SK-MEL-5 (cell line): ENCODE data around the gene HTD2. TPM values are rescaled to one million over a fixed set of nuclear protein-coding genes. Genes with fewer than 3 reads are reported as not detected.
"Not testable (repeated sequence)": the region's sequence is repeated elsewhere in the genome, so short reads cannot be mapped to it uniquely, and the experiment has no call there.

Experiments
- DNase-seq: peaks from one replicate; pipeline ENCODE4 v3.0.0-alpha.2; 2016; ENCODE audit warnings: low read depth, low spot score
- in situ Hi-C: cut with HindIII; loops from 2 replicates; pipeline ENCODE4 v1.10.0; 2016; ENCODE audit warnings: low sequenced_read_pairs, high pct_unique_total_duplicates, low pct_unique_long_range_greater_than_20kb
- total RNA-seq: library from RNA; depleted of rRNA; stranded (reverse); fragments of >200 nt; shearing (Covaris generic); gene quantifications from 2 replicates; pipeline ENCODE4 v1.2.3, GENCODE V29; 2014

The HTD2 gene
- total RNA-seq, 1 experiment from 2014 or later, result 14.4 TPM

DNA sequence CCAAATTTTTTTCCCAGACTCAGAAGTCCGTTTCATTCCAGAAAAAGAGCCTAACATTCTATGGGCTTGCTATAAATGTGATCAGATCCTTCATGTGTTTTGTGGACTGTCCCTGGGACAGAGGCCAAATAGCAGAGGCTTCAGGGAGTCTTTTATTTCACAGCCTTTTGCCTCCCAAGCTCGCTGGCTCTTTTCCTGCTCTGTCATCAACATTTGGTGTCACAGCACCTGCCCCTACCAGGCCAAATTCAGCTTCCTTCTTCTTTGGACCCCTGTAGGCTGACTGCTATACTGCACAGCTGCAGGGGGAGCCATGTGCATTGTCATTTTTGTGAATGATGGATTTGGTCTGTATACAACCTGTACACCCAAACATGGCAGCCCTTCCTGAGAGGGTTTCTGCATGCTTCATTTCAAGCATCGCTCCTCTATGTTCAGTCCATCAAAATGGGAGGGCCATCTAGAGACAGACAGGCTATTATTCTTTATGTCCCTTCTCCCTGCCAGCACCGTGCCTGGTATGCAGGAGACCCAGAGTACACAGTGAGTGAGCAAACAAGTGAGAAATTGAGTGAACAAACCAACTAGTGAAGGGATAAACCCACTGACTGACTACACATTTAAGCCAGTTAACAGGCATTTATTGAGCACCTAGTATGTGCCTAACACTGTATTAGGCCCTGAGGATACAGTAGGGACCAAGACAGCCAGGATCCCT lies 18.1 kb upstream of the HTD2 start:
- peak; percentile 52 for DNase-seq
- in situ Hi-C loops, result no loop called here

DNA sequence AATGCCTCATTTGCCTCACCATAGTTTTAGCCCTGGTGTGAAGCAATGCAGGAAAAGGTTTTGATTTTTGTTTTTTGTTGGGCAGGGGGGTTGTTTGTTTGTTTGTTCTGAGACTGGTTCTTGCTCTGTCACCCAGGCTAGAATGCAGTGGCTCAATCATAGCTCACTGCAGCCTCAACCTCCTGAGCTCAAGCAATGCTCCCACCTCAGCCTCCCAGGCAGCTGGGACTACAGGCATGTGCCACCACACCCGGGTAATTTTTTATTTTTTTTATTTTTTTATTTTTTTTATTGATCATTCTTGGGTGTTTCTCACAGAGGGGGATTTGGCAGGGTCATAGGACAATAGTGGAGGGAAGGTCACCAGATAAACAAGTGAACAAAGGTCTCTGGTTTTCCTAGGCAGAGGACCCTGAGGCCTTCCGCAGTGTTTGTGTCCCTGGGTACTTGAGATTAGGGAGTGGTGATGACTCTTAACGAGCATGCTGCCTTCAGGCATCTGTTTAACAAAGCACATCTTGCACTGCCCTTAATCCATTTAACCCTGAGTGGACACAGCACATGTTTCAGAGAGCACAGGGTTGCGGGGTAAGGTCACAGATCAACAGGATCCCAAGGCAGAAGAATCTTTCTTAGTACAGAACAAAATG lies 17.2 kb upstream of the HTD2 start:
- DNase-seq, in situ Hi-C loops: not testable (repeated sequence)

DNA sequence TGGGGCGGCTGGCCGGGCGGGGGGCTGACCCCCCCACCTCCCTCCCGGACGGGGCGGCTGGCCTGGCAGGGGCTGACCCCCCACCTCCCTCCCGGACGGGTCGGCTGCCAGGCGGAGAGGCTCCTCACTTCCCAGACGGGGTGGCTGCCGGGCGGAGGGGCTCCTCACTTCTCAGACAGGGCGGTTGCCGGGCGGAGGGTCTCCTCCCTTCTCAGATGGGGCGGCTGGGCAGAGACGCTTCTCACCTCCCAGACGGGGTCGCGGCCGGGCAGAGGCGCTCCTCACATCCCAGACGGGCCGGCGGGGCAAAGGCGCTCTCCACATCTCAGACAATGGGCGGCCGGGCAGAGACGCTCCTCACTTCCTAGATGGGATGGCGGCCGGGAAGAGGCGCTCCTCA lies 15.9 kb upstream of the HTD2 start:
- DNase-seq, in situ Hi-C loops: not testable (repeated sequence)

- in situ Hi-C loops, result no loop called here
- DNase-seq, result no peak
These were observed 14.5 kb upstream of the HTD2 start for GRCh38 chr3:58291671-58292338.

DNA sequence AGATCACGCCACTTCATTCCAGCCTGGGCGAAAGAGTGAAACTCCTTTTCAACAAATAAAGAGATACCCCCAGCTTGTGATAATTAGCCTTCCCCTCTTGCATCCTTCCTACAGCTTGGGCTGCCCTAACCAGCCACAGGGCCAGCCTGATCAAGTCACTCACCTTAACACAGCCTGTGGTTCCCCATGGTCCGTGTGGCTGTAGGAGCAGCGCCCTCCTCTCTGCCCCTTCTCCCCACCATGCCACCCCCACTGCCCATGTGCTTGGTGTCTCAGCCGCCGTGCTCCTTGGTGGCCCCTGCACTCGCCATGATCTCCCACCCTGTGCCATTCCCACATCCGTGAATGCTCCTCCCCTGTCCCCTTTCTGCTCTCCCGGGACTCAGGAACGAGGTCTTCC lies 13.5 kb upstream of the HTD2 start:
- in situ Hi-C loops, result no loop called here
- DNase-seq, result no peak

DNA sequence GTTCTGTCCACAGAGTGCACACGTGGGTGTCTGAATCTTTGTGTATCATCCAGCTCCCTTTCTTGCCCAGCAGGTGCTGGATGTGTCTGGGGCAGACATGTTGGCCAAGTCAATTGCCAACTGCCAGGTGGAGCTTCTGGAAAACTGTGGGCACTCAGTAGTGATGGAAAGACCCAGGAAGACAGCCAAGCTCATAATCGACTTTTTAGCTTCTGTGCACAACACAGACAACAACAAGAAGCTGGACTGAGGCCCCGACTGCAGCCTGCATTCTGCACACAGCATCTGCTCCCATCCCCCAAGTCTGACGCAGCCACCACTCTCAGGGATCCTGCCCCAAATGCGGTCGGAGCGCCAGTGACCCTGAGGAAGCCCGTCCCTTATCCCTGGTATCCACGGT lies 12.8 kb upstream of the HTD2 start:
- no peak for DNase-seq
- in situ Hi-C loops, result no loop called here

- DNase-seq, result peak; percentile 60
- in situ Hi-C loops, result no loop called here
These were observed 10.1 kb upstream of the HTD2 start for GRCh38 chr3:58296269-58296668.

GRCh38 chr3:58296843-58297242 lies 9.5 kb upstream of the HTD2 start:
- no peak for DNase-seq
- in situ Hi-C loops, result no loop called here

GRCh38 chr3:58298190-58298589 lies 8.1 kb upstream of the HTD2 start:
- in situ Hi-C loops, result no loop called here
- no peak for DNase-seq

- in situ Hi-C loops, result no loop called here
- DNase-seq, result no peak
These were observed 7.2 kb upstream of the HTD2 start for GRCh38 chr3:58299075-58299474.

DNA sequence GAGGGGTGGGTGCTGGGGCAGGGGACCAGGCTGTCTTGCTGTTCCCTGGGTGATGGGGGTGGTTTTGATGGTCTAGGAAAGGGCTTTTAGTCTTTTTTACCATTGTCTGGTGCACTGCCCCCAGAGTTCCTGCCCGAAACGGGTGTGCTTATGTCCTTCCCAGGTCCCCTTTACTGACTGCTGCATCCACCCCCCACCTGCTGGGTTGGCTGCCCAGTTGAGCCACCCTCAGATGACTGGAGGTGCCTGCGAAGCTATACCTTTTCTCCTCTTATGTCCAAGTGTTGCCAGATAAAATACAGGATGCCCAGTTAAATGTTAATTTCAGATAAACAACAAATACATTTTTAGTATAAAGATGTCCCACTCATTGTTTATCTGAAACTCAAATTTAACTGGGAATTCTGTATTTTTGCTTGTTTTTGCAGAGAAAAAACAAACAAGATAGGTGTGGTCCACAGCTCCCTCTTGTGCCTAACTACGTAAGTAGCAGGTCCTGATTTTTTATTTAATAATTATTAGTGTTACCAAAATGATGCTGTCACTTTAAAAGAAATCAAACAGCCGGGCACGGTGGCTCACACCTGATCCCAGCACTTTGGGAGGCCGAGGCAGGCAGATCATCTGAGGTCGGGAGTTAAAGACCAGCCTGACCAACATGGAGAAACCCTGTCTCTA lies 6.3 kb upstream of the HTD2 start:
- peak; percentile 54 for DNase-seq
- in situ Hi-C loops, result no loop called here

DNA sequence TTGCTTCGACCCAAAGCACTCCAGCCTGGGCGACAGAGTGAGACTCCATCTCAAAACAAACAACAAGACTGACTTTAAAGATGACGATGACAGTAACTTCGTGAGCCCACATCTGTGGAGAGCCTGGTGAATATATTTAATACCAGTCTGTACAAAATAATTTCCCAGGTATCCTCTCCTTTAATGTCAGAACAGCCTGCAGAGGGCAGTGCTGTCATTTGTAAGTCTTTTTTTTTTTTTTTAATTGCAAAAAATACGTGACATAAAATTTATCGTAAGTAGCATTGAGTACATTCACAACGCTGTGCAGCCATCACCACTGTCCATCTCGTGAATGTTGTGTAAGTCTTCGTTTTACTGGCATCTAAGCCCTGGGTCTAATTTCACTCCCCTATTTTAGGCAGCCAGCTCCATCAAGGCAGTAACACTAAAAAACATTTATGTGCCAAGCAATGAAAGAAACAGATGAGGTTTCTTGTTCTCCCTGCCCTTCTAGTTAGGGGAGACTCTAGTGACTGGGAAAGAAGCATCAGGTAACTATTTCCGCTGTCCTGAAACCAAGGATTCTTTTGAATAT lies 1.4 kb downstream of the HTD2 start:
- peak; percentile 66 for DNase-seq
- in situ Hi-C loops, result no loop called here

DNA sequence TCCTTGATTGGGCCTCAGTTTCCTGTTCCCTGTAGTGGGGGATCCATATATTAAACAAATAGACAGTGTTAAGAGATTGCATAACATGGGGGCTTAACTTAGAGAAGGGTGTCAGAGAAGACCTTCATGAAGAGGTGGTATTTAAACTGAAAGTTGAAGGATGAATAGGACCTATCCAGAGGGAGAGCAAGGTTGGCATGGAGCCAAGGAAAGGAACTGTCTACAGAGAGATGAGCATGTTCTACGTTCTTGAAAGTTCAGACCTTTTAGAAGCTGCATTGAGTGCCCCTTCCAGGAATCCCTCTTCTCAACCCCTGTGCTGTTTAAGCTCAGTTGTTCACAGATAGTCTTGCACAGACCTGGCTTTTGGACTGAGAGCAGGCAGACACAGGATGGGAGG lies 2.4 kb downstream of the HTD2 start:
- in situ Hi-C loops, result no loop called here
- no peak for DNase-seq

GRCh38 chr3:58317811-58318210 lies 11.5 kb downstream of the HTD2 start:
- in situ Hi-C loops, result no loop called here
- no peak for DNase-seq

- in situ Hi-C loops, result no loop called here
These were observed 15.5 kb downstream of the HTD2 start for GRCh38 chr3:58321791-58322190.

GRCh38 chr3:58322793-58323192 lies 16.5 kb downstream of the HTD2 start:
- in situ Hi-C loops, result no loop called here
- DNase-seq, result no peak

More at GRCh38 chr3:58321791-58322190, 15.5 kb downstream of the HTD2 start:
- no peak for DNase-seq

DNA sequence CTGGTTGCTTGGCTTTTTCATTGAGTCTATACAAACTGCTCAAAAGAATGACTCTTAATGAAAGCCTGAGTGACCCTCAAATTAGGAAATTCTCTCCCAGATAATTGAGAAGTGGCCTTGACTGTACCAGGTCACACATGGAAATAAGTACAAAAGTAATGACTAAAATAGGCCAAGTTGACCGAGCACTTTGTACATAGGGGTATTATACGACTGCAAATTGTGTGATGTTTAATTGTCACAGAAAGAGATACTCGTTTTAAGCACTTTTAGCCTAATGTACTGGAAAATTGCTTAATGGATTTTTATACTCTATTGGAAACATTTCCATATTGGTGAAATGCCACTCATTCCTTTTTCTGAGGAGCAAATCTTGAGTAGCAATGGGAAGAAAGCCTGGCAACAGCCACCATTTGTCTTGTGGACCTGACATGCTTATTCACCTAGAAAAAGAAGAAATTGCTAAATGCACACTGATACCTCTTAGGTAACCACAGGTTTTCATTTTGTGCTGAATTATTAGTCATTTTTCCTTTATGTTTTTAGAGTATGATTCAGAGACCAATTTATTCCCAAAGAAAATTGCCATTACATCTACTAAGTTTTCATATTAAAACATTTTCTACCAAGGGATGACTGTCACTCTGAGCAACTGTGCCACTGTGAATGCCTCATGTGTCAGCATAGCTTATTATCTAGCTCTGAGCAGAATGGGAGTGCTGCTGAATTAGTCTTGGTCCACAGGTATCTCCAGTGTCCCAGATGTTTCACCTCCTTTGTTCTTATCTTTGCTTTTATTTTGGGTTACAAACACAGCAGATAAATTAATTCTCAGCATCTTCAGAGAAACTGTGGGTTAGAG lies 17.4 kb downstream of the HTD2 start:
- in situ Hi-C loops, result no loop called here

More for the DNA sequence above, 17.4 kb downstream of the HTD2 start:
- no peak for DNase-seq
